Gastrocnemius medialis (tissue), 4 donors: ENCODE results near the gene CPVL. TPM values are rescaled to one million over a fixed set of nuclear protein-coding genes. Genes with fewer than 3 reads are reported as not detected.
A peak's percentile ranks its signal among the peaks of the same experiment; 100 is the strongest.
"Not testable (repeated sequence)": the region's sequence is repeated elsewhere in the genome, so short reads cannot be mapped to it uniquely, and the experiment has no call there.

Experiments used
- ATAC-seq, 2 donors: fragments of 150-250 bp; one replicate each; pipeline ENCODE4 v1.9.1; 2016
- DNase-seq, 2 donors: peaks; one replicate each; pipeline ENCODE4 v3.0.0-alpha.2; 2019
- H3K27ac ChIP-seq, 4 donors: fragments of 200-600 bp; sonication (generic); 1 replicate in 1 of 4; 2 replicates in 3 of 4; pipeline ENCODE4 v1.5.1; 2016 to 2018; ENCODE audit warnings: mild to moderate bottlenecking in 2 of 4, moderate library complexity in 1 of 4
- H3K27me3 ChIP-seq, 3 donors: fragments of 200-600 bp; sonication (generic) in 2 of 3; 1 replicate in 1 of 3; 2 replicates in 2 of 3; pipeline versions ENCODE4 v1.5.1 to v1.6.0; 2016 to 2019; ENCODE audit warnings: mild to moderate bottlenecking in 1 of 3, moderate library complexity in 1 of 3
- H3K36me3 ChIP-seq, 2 donors: fragments of 200-600 bp; sonication (generic) in 1 of 2; one replicate each; pipeline ENCODE4 v1.5.1; 2017 to 2018
- H3K4me1 ChIP-seq, 2 donors: fragments of 200-600 bp; sonication (generic) in 1 of 2; one replicate each; pipeline ENCODE4 v1.5.1; 2016 to 2017; ENCODE audit warnings: mild to moderate bottlenecking in 2 of 2
- H3K4me3 ChIP-seq, 4 donors: fragments of 200-600 bp; sonication (generic) in 3 of 4; 1 replicate in 1 of 4; 2 replicates in 3 of 4; pipeline ENCODE4 v1.5.1; 2016 to 2019; ENCODE audit warnings: mild to moderate bottlenecking in 2 of 4
- H3K9me3 ChIP-seq, 3 donors: fragments of 200-600 bp; sonication (generic) in 2 of 3; 1 replicate in 1 of 3; 2 replicates in 2 of 3; pipeline ENCODE4 v1.5.1; 2016 to 2019
- POLR2A ChIP-seq, 2 donors: fragments of 450-650 bp; IDR thresholded peaks; one replicate each; pipeline ENCODE4 v1.6.1; 2017; ENCODE audit warnings: antibody characterized with exemption in 2 of 2, mild to moderate bottlenecking in 2 of 2, moderate library complexity in 2 of 2
- in situ Hi-C, 4 donors: fragments of 200-750 bp; cut with MboI; loops; one replicate each; pipeline versions ENCODE4 v1.15.0 to v1.8.0; 2017; ENCODE audit warnings: low sequenced_read_pairs in 4 of 4
- intact Hi-C: fragments of 100-400 bp; cut with DNase I; formaldehyde crosslinking; loops from one replicate; pipeline ENCODE4 v1.15.1; 2023; ENCODE audit warnings: low total_unique reads
- total RNA-seq, 4 donors: library from RNA; depleted of rRNA; stranded (reverse); fragments of >200 nt; gene quantifications; one replicate each; pipeline versions ENCODE4 v1.1.0 to v1.2.3, GENCODE V29; 2016
- TF ChIP-seq, protein P1 (sequence below), 5 experiments: fragments of 450-650 bp in 3 of 5; fragments of 200-600 bp in 2 of 5; sonication (generic) in 2 of 5; IDR thresholded peaks in 4 of 5; conservative IDR thresholded peaks in 1 of 5; 1 replicate in 4 of 5; 2 replicates in 1 of 5; pipeline ENCODE4 v1.5.1; 2016 to 2019; ENCODE audit warnings: antibody characterized with exemption in 5 of 5, mild to moderate bottlenecking in 3 of 5, moderate library complexity in 3 of 5

The CPVL gene
- total RNA-seq, 4 donors from 2014 or later, result 5.6 to 11.8 (median 6.2) TPM

DNA sequence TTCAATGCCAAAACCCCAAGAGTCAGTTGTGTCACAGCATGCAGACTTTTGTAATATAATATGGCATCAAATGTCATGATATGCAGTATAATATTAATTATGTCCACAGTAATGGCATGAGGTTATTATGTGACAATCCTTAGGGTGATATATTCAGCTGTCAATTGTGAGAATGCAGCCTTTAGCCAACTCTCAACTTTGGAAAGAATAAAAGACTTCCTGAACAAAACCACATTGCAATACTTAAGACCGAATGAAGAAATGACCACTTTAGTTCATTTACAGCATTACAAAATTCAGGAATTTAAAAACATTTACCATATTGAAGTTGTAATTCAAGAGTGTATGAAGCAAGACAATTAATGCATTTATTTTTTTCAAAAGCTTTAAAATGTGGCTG is 45.4 kb downstream of the CPVL start:
- ATAC-seq (no peak), DNase-seq (no peak)
- Histone ChIP-seq H3K27ac (no peak overlapping the region), H3K9me3 (no peaks in the 10 kb centered on the region), H3K36me3 (no peaks in the 10 kb centered on the region), H3K4me1 (peaks cover 11 to 14% of the 10 kb centered on the region in 2 donors), H3K27me3 (no peaks in the 10 kb centered on the region), H3K4me3 (no peak overlapping the region)
- in situ Hi-C loops, result loop anchor here in 2 of 4 donors (5.0 to 10.0 kb wide), 3 partner anchors 146 to 304 kb away; partner anchors contain the start of gene TRIL (in 1 of the 2)
- no peak for TF ChIP-seq POLR2A (IDR thresholded peaks at IDR 0.05)
- TF ChIP-seq, protein P1, sequence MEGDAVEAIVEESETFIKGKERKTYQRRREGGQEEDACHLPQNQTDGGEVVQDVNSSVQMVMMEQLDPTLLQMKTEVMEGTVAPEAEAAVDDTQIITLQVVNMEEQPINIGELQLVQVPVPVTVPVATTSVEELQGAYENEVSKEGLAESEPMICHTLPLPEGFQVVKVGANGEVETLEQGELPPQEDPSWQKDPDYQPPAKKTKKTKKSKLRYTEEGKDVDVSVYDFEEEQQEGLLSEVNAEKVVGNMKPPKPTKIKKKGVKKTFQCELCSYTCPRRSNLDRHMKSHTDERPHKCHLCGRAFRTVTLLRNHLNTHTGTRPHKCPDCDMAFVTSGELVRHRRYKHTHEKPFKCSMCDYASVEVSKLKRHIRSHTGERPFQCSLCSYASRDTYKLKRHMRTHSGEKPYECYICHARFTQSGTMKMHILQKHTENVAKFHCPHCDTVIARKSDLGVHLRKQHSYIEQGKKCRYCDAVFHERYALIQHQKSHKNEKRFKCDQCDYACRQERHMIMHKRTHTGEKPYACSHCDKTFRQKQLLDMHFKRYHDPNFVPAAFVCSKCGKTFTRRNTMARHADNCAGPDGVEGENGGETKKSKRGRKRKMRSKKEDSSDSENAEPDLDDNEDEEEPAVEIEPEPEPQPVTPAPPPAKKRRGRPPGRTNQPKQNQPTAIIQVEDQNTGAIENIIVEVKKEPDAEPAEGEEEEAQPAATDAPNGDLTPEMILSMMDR (IDR thresholded peaks at IDR 0.05 in 4 of 5, conservative IDR thresholded peaks at IDR 0.05 in 1 of 5), result no peak
- intact Hi-C loops, result no loop called here

DNA sequence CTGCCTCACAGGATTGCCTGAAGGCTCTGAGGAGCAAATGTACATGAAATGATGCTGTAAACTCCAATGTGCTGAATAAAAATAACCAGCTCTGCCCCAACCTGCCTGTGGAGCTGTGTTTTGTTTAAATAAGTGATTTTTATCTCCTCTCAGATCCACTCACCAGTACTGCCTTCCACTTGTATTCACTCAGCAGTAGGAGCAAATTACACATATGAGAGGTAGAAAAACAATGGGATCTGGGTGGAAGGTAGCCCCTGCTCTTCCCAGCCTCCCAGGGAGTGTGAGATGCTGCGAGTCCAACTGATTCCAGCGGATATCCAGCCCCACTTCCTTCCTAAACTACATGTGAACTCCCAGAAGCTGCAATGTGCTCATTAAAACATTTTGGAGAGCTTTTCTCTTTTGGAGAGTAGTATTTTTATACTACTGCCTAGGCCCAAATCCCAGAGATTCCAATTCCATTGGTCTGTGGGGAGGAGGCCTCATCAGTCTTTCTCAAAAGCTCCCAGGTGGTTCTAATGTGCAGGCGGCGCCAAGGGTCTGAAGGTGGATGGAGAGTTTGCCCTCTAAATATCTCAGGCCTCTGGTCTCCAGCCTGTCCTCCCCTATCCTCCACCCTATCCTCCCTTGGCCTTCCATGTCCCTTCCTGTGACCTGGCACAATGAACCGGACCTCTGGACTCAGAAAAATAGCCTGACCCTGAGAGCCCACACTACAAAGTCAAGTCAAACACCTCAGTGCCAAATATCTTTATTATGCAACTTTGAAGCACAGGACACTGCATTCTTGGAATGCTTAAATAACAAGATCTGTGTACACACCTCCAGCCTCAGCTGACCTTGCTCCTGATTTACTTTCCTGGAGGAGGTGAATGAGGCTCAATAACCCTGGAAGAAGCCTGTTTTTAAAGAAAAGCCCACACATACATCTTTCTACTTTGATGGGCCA is 46.2 kb downstream of the CPVL start:
- H3K36me3 ChIP-seq, result no peaks in the 10 kb centered on the region
- no peak overlapping the region for H3K4me3 ChIP-seq
- peak overlapping the region in 2 of 4 donors; percentile 21 to 26 for H3K27ac ChIP-seq
- intact Hi-C loops, result no loop called here
- DNase-seq (no peak), ATAC-seq (peak in 1 of 2 donors; percentile 29)
- no peaks in the 10 kb centered on the region for H3K27me3 ChIP-seq
- TF ChIP-seq POLR2A (IDR thresholded peaks at IDR 0.05), result no peak
- TF ChIP-seq, protein P1 (IDR thresholded peaks at IDR 0.05 in 4 of 5, conservative IDR thresholded peaks at IDR 0.05 in 1 of 5), result no peak
- no peaks in the 10 kb centered on the region for H3K9me3 ChIP-seq
- H3K4me1 ChIP-seq, result peaks cover 11 to 14% of the 10 kb centered on the region in 2 donors
- in situ Hi-C loops, result loop anchor here in 2 of 4 donors (5.0 to 10.0 kb wide), 3 partner anchors 145 to 305 kb away; partner anchors contain the start of gene TRIL (in 1 of the 2)

GRCh38 chr7:29096446-29096730 is 49.9 kb downstream of the CPVL start:
- intact Hi-C loops, result no loop called here

GRCh38 chr7:29095631-29096445 is 50.5 kb downstream of the CPVL start:
- no peak overlapping the region for H3K27ac ChIP-seq
- H3K4me1 ChIP-seq, result peaks cover 9 to 12% of the 10 kb centered on the region in 2 donors
- intact Hi-C loops, result no loop called here
- DNase-seq, result no peak
- in situ Hi-C loops, result no loop called here
- TF ChIP-seq, protein P1 (IDR thresholded peaks at IDR 0.05 in 4 of 5, conservative IDR thresholded peaks at IDR 0.05 in 1 of 5), result no peak
- no peak for TF ChIP-seq POLR2A (IDR thresholded peaks at IDR 0.05)
- no peaks in the 10 kb centered on the region for H3K9me3 ChIP-seq
- no peaks in the 10 kb centered on the region for H3K27me3 ChIP-seq
- no peaks in the 10 kb centered on the region for H3K36me3 ChIP-seq
- ATAC-seq, result no peak
- no peak overlapping the region for H3K4me3 ChIP-seq

More at GRCh38 chr7:29096446-29096730, 49.9 kb downstream of the CPVL start:
- no peak for DNase-seq
- no peak for ATAC-seq
- in situ Hi-C loops, result no loop called here
- H3K9me3 ChIP-seq, result no peaks in the 10 kb centered on the region
- peaks cover 10 to 11% of the 10 kb centered on the region in 2 donors for H3K4me1 ChIP-seq
- no peak overlapping the region for H3K27ac ChIP-seq
- TF ChIP-seq, protein P1 (IDR thresholded peaks at IDR 0.05 in 4 of 5, conservative IDR thresholded peaks at IDR 0.05 in 1 of 5), result no peak
- TF ChIP-seq POLR2A (IDR thresholded peaks at IDR 0.05), result no peak
- no peaks in the 10 kb centered on the region for H3K36me3 ChIP-seq
- no peak overlapping the region for H3K4me3 ChIP-seq
- H3K27me3 ChIP-seq, result no peaks in the 10 kb centered on the region

DNA sequence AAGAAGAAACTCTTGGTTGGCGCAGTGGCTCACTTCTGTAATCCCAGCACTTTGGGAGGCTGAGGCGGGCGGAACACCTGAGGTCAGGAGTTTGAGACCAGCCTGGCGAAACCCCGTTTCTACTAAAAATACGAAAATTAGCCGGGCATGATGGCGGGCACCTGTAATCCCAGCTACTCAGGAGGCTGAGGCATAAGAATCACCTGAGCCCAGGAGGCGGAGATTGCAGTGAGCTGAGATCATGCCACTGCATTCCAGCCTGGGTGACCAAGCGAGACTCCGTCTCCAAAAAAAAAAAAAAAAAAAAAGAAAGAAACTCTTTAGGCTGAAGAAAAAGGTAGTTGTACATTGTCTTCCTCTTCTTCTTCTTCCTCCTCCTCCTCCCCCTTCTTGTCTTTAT is 53.2 kb downstream of the CPVL start:
- intact Hi-C loops, H3K36me3 ChIP-seq, H3K9me3 ChIP-seq, in situ Hi-C loops, DNase-seq, H3K4me3 ChIP-seq, H3K27me3 ChIP-seq, H3K27ac ChIP-seq, ATAC-seq: not testable (repeated sequence)
- peaks cover 10 to 13% of the 10 kb centered on the region in 2 donors for H3K4me1 ChIP-seq
